NCI-H146 (cell line): ENCODE results near the gene UBXN11.
A peak's percentile ranks its signal among the peaks of the same experiment; 100 is the strongest.
"Not testable (repeated sequence)": the region's sequence is repeated elsewhere in the genome, so short reads cannot be mapped to it uniquely, and the experiment has no call there.

Experiments used
- DNase-seq: peaks from one replicate; lab custom pipeline; 2025; lab: John Stamatoyannopoulos, UW

UBXN11 gene

DNA sequence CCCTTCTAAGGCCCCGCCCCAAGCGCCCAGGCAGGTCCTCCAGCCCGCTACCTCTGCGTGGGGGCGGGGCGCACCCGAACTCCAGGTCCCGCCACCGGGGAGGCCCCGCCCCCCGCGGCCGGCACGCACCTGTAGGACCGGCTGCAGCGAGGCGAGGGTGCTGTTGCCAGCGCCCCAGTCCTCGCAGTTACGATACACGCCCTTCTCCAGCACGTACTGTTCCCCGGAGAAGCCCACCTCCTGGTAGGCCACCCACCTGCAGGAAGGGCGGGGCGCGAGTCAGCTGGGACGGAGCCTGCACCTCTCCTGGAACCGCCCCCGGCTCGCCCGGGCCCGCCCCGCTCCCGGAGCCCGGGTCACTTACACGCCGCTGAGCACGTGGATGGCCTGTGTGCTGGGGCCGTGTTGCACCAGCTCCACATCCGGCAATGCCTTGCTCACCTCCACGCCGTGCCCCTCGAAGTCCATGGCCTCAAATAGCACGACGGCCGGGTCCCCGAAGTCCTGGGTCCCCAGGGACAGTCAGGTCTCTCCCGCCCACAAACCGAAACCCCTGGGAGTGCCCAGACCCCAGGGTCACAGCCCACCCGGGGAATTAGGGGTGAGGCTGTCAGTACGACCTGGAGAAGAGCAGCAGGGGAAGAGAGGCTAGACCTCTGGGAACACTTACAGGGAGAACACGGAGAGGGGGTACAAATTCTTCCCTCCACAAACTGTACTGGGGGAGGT lies 30.2 kb upstream of the UBXN11 start:
- peak; percentile 90 for DNase-seq

GRCh38 chr1:26335774-26336476 lies 29.5 kb upstream of the UBXN11 start:
- DNase-seq: peak; percentile 55

DNA sequence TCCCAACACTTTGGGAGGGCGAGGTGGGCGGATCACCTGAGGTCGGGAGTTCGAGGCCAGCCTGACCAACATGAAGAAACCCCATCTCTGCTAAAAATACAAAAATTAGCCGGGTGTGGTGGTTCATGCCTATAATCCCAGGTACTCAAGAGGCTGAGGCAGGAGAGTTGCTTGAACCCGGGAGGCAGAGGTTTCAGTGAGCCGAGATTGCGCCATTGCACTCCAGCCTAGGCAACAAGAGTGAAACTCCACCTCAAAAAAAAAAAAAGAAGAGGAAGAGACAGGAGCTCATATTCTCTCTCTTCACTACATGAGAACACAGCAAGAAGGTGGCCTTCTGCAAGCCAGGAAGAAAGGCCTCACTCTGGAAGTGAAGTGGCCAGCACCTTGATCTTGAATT lies 26.9 kb upstream of the UBXN11 start:
- DNase-seq: not testable (repeated sequence)

GRCh38 chr1:26330276-26330675 lies 23.8 kb upstream of the UBXN11 start:
- DNase-seq: no peak

DNA sequence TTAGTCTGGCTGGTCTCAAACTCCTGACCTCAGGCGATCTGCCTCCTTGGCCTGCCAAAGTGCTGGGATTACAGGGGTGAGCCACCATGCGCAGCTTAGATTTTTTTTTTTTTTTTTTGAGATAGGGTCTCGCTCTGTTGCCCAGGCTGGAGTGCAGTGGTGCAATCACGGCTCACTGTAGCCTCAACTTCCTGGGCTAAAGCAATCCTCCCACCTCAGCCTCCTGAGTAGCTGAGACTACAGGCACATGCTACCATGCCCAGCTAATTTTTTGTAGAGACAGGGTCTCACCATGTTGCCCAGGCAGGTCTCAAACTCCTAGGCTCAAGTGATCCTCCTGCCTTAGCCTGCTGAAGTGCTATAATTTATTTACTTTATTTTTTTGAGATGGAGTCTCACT lies 22.9 kb upstream of the UBXN11 start:
- DNase-seq: not testable (repeated sequence)

DNA sequence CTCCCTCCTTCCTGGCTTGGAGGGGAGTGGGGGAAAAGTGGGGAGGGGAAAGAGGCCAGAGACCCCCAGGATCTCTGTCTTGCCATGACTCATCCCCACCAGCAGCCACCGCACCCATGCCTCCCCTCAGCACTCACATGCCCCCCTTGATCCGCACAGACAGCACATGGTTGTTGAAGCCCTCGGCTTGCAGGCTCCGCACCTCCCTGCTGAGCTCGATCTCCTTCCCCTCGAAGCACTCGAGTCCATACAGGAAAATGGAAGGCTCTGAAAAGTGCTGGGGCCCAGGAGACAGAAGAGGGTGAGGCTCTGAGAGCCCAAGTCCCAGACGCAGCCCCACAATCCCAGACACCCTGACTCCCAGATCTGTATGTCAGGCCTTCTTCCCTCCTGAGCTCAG lies 22.2 kb upstream of the UBXN11 start:
- DNase-seq: no peak

DNA sequence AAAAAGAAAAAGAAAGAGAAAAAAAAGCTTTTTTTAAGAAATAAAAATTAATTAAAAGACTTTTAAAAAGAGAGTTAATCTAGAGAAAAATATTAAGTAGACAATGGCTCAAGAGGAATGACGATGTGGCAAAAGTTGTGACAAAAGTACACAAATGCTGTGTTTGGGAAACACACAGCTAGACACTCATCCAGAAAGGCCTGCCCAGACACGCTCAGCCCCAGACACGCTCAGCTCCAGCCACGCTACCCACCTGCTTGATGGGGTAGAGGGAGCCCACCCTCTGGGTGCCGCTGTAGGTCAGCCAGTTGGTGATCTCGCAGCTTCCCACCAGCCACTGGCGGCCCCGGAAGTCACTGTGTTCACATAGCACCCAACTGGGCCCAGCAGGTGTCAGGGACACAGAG lies 21.5 kb upstream of the UBXN11 start:
- DNase-seq: peak; percentile 84

GRCh38 chr1:26324550-26324949 lies 18.1 kb upstream of the UBXN11 start:
- no peak for DNase-seq

DNA sequence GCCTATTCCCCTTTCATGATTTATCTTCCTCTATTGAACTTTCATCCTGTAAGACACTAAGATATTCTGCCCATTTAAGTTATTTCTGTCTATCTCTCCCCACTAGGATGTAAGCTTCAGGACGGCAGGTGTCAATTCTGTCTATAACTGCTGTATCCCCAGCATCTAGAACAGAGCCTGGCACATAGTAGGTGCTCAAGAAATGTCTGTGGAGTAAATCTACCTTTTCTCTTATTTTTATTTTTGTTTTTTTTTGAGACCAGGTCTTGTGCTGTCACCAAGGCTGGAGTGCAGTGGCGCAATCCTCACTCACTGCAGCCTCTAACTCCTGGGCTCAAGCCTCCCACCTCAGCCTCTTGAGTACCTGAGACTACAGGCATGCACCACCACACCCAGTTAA lies 16.9 kb upstream of the UBXN11 start:
- DNase-seq: no peak

GRCh38 chr1:26322042-26322331 lies 15.6 kb upstream of the UBXN11 start:
- no peak for DNase-seq

DNA sequence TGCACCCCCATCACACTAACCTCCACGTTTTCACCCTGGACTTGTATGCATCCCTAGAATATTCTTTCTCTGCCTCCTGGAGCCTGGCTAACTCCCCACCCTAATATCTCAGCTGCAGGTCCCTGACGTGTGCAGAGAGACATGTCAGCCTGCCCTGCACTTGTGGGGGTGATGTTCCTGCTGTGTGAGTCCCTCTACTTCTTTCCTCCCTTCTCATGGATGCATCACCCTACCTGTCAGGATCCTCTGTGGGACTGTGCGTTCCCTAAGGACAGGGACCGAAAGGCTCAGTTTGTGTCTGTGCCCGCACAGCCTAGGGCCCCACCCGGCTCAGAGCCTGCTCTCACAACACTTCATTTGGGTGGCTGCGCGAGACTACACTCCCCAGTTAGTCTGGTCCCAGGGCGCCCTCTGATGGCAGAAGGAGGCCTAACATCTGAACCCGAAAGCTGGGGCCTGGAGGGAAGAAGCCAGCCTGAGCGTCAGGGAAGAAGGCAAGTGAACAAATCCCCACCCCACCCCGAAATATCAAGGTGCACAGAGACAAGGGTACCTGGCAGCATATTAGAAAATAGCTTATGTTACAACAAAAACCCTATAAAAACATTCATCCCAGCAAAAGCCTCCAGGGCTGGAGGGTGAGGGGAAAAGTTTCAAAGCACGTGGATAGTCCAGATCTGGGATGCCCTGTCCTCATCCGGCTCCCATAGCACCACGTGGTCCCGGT lies 15.0 kb upstream of the UBXN11 start:
- DNase-seq: peak; percentile 31

DNA sequence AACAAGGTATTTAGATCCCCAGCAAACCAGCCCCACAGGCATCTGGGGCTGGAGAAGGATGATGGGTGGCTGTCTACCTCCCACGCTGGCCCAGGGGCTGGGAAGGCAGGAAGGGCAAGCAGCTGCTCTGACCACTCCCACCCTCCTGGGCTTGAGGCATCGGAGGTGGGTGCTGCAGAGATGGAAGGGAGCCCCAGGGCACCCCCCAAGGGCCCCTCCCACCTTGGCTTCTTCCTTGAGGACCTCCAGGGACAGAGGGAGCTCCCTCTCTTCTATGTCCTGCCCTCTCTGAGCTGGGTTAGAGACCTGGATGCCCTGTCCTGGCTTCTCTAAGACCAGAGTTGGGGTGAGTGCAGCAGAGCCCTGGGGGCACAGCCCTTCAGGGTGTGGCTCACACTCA lies 14.5 kb upstream of the UBXN11 start:
- DNase-seq: no peak

DNA sequence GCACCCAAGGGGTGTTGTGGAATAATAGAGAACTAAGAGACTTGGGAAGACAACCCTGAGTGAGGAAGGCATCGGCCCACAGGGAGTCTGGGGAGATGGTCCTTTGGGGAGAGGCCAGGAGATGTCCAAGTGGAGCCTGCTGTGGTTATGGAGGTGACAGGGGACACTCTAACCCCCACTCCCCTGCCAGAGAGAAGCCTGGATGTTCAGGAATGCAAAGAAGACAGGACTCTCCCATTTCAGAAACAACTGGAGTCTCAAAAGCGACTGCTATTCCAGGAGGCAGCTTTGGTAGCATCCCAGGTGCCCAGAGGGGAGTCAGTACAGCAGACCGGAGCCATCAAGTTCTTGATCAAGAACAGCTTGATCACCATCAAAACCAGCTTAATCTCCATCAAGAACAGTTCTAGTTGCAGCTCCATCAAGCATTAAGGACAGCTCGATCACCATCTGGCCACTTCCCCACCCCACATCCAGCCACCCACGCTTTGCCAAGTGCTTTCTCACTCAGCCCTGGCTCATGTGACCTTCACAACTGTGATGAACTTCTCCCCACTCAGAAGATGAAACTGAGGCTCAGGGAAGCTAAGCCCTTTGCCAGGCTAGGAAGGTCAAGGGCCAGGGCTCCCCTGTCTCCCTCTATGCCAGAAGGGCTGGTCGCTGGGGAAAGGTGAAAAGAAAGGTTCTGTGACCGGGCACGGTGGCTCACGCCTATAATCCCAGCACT lies 12.1 kb upstream of the UBXN11 start:
- no peak for DNase-seq

DNA sequence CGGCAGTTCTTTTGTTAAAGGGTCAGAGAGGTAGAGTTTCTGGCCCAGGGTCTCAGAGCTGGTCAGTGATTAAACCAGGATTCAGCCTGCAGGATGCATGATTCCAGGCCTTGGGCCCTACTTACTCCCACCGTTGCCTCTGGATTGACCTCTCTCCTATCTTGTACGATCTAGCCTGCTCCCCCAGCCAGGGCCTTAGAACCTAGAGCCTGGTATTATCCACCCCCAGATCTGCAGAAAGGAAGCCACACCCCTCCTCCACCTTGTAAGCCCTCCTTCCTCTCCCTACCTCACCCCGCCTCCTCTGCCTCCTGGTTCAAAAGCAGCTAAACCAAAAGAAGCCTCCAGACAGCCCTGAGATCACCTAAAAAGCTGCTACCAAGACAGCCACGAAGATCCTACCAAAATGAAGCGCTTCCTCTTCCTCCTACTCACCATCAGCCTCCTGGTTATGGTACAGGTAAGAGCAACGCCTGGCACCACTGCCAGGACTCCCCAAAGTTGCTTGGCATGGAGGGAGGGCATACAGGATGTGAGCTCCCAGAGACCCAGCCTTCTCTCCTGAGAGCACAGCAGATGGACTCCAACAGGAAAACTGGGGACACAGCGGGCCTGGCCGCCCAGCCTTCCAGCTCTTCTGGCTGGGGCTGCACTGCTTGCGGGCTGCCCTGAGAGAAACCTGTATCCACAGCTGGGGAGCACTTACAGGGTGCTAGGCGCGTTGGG lies 11.3 kb upstream of the UBXN11 start, which contains the start of gene CD52:
CD52 (plus strand) TSS at position 347 of the 726 bp plus-strand sequence; CDS start at position 407, 60 bp downstream.
- no peak for DNase-seq

GRCh38 chr1:26317146-26317545 lies 10.7 kb upstream of the UBXN11 start:
- DNase-seq: no peak

GRCh38 chr1:26315874-26316850 lies 9.7 kb upstream of the UBXN11 start:
- no peak for DNase-seq

DNA sequence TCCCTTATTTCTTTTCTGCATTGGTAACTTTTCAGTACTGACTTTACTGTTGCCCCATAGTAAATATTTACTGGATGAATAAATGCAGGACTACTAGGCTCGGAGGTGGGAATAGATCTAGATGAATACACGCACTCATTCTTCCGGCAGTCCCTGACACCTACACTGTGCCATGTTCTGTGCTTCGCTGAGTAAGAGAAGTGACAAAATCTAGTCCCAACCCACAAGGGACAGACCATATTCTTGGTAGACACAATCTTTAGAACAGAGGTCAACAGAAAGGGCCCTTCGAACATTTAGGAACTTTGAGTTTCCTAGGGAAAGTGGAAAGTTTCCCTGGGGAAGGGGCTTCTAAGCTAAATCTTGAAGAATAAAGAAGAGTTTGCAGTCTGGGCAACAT lies 8.1 kb upstream of the UBXN11 start:
- no peak for DNase-seq

GRCh38 chr1:26307966-26308899 lies 1.8 kb upstream of the UBXN11 start:
- not testable (repeated sequence) for DNase-seq

GRCh38 chr1:26307363-26307781 lies 936 bp upstream of the UBXN11 start:
- DNase-seq: peak; percentile 27
